Measurements from ENCODE around the gene CXADR.
A peak's percentile ranks its signal among the peaks of the same experiment; 100 is the strongest.

The CXADR gene

DNA sequence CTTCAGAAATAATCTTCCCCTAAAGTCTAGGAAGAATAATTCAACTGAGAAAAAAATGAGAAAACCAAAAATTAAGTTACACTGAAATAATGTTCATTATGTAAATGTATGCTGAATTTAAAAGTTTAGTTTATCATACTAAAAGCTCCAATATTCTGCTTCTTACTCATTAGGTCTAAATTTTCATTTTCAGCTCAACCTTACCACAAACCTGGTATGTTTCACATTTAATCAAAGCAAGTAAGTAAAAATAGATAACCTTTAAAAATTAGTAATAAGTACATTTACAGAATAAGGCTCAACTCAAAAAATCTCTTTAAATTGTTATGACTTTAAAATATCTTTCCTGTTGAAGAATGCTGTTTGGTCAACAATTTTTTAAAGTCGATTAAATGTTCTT lies 84.8 kb downstream of the CXADR start:
- no peak for DNase-seq (ENCODE audit: low read depth)

DNA sequence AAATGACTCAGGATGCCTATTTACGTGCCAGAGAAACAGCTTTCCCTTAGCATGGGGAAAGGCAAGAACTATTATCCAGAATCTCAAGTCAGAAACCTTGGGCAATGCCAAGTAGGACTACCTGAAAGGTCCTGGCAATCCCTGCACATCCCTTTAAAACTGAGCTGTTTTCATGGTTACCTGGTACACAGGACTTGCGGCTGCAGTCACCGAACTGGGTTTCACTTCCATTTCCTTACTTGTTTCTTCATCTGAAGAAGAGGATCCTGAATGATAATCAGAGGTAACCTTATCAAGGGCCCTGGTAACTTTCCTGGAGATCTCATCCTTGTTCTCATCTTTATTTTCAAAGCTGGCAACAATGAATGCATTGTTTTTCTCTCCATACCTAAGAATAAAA lies 85.6 kb downstream of the CXADR start:
- no peak for DNase-seq (ENCODE audit: low read depth)

DNA sequence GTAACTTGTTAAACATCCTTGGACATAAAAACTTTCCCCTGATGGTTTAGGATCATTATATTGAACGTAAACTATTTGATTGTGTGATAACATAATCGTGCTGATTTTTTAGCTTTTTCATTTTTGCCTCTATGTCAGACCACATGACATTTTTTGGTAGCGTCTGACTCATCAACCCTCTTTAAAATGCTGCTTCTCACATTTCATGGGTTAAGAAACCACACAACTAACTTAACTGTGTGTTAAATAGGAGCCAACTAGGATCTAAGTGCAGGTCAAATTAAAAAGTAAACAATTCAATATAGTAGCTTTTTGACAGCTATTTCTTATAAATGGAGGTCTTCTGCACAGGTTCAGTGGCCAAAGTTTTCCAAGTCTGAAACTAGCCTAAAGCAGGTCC lies 90.0 kb downstream of the CXADR start:
- no peak for DNase-seq (ENCODE audit: low read depth)

DNA sequence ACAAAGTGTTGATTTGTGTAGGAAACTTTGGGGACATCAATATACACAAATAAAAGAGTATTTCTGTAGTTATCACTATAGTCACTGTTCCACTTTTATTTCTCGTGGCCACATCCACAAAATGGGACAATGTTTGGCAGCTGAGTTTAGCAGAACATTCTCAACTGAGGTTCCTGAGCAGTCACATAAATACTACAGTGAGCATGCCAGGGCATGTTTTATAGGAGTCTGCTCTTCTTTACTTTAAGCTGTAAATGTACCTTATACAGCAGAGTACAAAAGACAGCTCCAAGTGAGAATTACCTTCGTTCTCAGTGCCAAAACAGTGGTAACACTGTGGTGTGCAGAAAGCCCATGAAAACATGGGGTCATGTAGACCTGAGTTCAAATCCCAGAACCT lies 94.8 kb downstream of the CXADR start:
- no peak for DNase-seq (ENCODE audit: low read depth)

DNA sequence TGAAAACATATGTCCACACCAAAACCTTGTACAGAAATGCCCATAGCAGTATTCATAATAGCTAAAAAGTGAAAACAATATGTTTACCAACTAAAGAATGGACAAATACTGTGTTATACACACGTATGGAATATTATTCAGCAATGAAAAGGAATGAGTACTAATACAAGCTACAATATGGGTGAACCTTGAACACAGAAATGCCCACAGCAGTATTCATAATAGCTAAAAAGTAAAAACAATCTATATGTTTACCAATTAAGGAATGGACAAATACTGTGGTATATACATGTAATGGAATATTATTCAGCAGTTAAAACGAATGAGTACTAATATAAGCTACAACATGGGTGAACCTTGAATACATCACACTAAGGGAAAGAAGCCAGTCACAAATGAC lies 96.8 kb downstream of the CXADR start:
- no peak for DNase-seq (ENCODE audit: low read depth)

DNA sequence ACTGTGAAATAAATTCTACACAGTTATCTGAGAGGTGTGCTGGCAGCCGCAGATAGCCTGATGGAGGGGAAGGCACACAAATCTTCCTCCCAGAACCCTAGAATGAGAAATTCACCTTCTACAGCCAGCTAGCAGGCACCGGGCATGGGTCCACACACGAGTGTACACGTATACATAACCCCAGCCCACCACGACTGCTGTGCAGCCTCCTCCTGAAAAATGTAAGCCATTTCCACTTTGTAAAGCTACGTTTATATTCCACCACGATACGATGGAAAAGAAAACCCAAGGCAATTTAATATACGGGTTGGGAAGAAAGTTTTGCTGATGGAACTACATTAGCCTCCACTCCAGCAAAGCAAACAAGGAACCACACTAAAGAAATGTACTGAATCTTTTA lies 98.1 kb downstream of the CXADR start:
- no peak for DNase-seq (ENCODE audit: low read depth)

DNA sequence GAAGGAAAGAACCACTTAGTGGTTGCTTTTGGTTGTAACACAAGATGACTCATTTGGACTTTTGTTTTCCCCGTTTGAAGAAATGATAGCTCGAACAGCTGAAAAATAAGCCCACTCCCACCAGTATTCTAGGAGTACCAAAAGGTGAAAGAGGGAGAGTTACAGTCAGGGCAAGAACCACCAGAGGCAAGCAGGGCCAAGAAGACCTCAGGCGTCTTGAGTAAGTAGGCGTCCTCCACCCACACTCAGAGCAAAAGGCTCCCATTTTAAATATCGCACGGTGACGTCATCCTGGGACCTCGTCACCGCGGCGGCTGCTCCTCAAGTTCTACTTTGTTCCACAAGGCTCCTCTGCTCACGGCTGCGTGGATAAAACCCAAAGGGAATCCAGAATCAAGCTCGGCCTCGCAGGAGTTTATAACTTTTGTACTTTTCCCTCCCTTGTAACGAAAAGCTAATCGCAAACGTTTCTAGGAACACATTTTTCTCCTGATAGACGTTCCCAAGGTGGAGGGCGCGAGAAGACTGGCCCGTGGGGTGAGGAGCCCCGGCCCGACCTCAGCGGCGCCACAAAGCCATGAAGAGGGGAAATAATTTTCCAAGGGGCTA lies 98.7 kb downstream of the CXADR start:
- DNase-seq (ENCODE audit: low read depth) = peak; percentile 77

DNA sequence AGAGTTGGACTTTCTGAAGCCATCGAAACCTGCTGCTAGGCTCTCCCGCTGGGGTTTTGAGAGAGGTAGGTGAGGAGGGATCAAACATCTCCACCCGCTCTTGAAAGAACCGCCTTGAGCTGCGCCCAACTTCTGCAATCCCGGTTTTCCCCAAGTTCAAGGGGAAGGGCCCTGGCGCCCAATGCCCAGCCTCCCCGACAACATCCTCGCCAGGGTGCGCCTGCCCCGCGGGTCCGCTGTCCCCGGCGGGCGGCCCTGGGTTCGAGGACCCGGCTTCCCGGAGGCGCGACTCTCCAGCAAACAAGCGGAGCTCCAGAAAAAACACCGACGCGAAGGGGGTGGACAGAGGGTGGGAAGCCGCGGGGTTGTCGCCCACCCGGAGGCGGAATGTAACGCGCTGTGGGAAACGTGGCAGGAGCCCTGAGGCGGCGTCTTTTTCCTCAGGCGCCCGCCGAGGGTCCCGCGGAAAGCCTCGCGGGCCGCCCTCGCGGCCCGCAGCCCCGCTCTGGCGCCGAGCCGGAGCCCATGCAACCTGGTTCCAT lies 99.3 kb downstream of the CXADR start:
- peak; percentile 6 for DNase-seq (ENCODE audit: low read depth)

DNA sequence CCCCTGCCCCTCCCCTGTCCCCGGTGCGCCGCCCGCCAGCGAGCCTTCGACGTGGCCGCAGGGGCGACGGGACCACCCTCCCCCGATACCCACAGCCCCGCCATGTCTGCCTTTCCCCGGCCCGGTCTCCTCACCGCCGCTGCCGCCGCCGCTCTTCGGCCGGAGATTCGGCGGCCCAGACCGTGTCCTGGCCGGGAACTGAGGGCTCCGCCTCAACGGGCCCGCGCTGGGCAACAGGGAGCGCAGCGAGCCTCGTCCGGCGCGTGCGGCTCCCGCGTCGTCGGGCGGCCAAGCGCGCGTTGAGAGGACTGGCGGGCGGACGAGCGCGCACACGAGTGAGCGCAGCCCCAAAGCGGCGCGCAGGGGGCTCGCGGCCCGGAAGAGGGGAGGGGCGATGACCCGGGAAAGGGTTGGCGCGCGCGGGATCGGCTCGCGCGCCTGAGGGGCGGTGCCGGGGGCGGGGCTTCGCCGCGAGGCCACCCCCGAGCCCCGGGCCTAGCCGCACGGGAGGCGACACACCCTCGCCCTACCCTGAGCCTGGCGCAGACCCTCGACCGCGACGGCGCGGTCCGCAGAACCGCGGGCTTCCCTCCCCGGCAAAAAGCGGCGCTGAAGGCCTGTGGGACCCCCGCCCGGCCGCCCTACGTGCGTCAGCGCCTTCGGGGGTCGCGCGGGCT lies 99.9 kb downstream of the CXADR start, which contains the start of gene BTG3:
Gene BTG3, minus strand, starts transcription at position 337 of the 677 bp plus-strand sequence. CDS start 3,757 bp downstream, outside the sequence.
- DNase-seq (ENCODE audit: low read depth) = peak; percentile 75

DNA sequence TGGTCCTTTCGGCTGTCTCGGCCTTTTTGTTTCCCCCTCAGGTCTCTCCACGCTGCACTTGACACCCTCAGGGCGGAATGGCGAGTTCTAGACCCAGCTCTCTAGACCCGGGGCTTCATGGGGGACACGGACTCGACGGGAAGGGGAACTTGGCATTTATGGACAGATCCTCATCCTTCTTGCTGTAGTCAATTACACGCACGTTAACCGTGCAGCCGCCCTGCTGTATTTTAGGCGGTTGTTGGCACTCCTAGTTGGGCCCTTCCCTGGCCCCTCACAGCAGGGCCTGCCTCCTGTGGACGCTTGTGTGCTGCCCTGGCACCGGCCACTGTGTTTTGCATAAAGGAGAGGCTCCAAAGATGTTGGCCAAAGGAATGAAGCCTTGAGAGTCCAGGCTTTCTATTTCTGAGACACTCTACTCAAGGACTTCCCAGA lies 100.4 kb downstream of the CXADR start:
- DNase-seq (ENCODE audit: low read depth) = peak; percentile 3

DNA sequence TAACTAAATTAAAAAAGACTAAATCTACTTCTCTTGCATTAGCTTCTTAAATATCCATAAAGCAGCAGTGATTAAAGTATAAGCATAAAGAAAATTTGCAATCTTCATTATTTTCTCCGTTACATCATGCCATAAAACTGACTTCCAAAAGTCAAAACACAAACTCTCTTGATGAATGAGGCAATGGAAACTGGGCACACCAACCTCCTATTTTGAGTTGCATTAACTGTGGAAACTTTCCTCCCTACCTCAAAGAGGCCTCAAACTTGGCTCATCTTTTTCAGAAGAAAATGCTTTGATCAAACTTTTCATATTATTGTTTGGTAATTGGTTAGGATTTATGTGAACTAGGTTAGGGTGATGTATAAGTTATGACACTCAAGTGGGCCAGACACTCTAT lies 104.0 kb downstream of the CXADR start:
- no peak for DNase-seq (ENCODE audit: low read depth)

DNA sequence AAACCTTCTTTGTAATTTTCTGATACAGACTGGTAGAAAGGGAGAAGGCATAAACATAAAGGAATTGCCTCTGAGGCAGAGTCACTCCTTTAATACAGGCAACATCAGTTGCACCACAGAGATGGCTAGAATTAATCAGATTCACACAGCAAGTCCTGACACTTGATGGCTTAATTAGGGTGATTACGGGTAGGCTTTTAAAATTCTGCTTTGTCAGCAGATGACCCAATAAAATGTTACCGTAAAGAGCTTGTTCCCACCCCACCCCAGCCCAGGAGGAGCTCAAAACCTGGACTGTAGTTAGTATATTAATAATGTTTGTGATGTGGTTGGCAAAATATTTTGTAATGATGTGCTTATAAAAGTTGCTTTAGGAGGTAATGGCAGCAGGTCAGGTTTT lies 109.2 kb downstream of the CXADR start:
- DNase-seq (ENCODE audit: low read depth) = no peak

DNA sequence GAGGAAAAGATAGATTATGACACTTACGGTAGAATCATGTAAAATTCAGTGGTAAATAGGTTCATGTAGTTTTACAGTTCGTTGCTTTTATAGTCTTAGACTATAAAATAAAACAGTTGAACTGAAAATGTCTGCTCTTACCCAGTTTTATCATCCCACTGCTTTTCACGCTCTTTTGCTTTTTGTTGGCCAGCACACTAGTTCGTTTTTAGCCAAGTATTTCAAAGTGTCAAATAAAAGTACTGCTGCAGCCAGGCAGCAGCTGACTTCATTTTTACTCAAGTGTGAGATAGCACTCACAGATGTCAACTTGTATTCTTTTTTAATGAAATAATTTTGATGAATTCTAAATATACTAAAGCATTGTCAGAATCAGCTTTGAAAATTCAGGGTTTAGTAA lies 118.4 kb downstream of the CXADR start:
- DNase-seq (ENCODE audit: low read depth) = no peak

DNA sequence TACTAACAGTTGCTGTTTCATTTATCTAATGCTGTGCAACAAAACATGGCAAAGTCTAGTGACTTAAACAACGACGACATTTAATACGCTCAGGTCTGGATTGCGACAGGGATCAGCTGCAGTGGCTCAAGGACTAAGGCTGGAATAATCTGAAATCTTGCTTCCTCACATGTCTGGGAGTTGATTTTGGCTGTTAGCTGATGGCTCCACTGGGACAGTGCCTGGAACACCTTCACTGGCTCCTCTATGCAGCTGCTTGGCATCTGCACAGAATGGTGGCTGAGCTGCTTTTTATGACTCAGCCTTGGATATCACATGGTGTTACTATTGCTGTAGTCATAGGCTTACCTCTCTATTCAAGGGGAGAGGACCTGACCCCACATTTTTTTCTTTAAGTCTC lies 123.9 kb downstream of the CXADR start:
- no peak for DNase-seq (ENCODE audit: low read depth)

DNA sequence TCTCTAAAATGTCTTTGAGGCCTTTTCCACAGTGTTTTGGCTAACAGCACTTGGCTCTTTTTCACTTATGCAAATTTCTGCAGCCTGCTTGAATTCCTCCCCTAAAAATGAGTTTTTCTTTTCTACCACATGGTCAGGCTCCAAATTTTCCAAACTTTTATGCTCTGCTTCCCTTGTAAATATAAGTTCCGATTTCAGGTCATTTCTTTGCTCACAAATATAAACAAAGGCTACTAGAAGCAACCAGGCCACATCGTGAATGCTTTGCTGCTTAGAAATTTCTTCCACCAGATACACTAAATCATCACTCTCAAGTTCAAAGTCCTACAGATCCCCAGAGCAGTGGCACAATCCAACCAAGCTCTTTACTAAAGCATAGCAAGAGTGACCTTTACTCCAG lies 128.0 kb downstream of the CXADR start:
- DNase-seq (ENCODE audit: low read depth) = no peak

Measured in T follicular helper cell (primary cell).